ENCODE measurements around the gene SLC29A2. TPM values are rescaled to one million over a fixed set of nuclear protein-coding genes. Genes with fewer than 3 reads are reported as not detected.
A peak's percentile ranks its signal among the peaks of the same experiment; 100 is the strongest.

Gene SLC29A2
- total RNA-seq, 1 donor from 2014 or later, result 2.8 TPM

DNA sequence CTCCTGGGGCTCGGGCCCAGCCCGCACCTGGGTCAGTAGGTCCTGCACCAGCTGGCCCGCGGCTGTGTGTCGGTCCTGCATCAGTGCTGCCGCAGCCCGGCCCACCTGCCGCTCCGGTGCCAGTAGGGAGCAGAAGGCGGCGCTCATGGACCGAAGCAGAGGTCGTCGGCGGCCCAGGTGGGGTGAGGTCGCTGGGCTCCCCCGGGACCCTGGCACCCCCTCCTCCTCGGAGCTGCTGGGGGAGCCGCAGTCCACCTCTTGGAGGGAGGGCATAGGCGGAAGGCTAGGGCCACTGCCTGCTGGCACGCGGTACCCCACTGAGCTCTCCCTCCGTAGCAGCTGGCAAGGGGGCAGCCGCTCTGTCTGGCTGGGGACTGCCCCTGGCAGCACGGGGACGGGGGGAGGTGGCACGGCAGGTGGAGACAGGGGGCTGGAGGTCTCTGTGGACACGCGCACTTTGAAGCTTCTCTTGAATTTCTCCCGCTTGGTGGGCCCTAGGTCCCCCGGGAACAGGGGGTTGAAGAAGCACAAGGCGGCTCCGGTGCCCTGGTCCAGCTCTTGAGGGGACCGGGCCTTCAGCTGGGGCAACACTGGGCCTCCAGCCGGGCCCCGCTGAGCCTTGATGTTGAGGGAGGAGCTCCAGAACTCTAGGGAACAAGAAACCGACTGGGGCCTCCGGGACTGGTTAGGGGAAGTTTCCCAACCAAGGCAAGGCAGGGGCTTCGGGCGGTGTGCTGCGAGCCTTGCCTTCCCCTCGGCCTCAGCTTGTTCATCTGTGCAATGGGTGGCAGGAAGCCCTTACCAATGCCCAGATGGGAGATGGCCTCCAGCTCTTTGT is 36.7 kb downstream of the SLC29A2 start:
- peak; percentile 40 for DNase-seq
- no peak overlapping the region for H3K27ac Mint-ChIP-seq (ENCODE audit: unreplicated experiment)
- peaks cover 12% of the 10 kb centered on the region for H3K27me3 Mint-ChIP-seq (ENCODE audit: unreplicated experiment)
- H3K4me3 Mint-ChIP-seq (ENCODE audit: unreplicated experiment), result peak overlapping the region; percentile 55
- no peaks in the 10 kb centered on the region for H3K36me3 Mint-ChIP-seq (ENCODE audit: unreplicated experiment)
- no peaks in the 10 kb centered on the region for H3K9me3 Mint-ChIP-seq (ENCODE audit: unreplicated experiment)
- TF ChIP-seq, protein P1, sequence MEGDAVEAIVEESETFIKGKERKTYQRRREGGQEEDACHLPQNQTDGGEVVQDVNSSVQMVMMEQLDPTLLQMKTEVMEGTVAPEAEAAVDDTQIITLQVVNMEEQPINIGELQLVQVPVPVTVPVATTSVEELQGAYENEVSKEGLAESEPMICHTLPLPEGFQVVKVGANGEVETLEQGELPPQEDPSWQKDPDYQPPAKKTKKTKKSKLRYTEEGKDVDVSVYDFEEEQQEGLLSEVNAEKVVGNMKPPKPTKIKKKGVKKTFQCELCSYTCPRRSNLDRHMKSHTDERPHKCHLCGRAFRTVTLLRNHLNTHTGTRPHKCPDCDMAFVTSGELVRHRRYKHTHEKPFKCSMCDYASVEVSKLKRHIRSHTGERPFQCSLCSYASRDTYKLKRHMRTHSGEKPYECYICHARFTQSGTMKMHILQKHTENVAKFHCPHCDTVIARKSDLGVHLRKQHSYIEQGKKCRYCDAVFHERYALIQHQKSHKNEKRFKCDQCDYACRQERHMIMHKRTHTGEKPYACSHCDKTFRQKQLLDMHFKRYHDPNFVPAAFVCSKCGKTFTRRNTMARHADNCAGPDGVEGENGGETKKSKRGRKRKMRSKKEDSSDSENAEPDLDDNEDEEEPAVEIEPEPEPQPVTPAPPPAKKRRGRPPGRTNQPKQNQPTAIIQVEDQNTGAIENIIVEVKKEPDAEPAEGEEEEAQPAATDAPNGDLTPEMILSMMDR (IDR thresholded peaks at IDR 0.05; ENCODE audit: partially characterized antibody, unreplicated experiment), result no peak
- H3K4me1 Mint-ChIP-seq (ENCODE audit: low read depth, unreplicated experiment), result peaks cover 18% of the 10 kb centered on the region

- no peaks in the 10 kb centered on the region for H3K9me3 Mint-ChIP-seq (ENCODE audit: unreplicated experiment)
- H3K4me1 Mint-ChIP-seq (ENCODE audit: low read depth, unreplicated experiment), result peaks cover 16% of the 10 kb centered on the region
- no peaks in the 10 kb centered on the region for H3K36me3 Mint-ChIP-seq (ENCODE audit: unreplicated experiment)
- TF ChIP-seq, protein P1 (IDR thresholded peaks at IDR 0.05; ENCODE audit: partially characterized antibody, unreplicated experiment), result no peak
- DNase-seq, result no peak
- H3K27ac Mint-ChIP-seq (ENCODE audit: unreplicated experiment), result no peak overlapping the region
- peak overlapping the region; percentile 38 for H3K4me3 Mint-ChIP-seq (ENCODE audit: unreplicated experiment)
- H3K27me3 Mint-ChIP-seq (ENCODE audit: unreplicated experiment), result peaks cover 12% of the 10 kb centered on the region
Measured at GRCh38 chr11:66333896-66334604, 37.5 kb downstream of the SLC29A2 start.

DNA sequence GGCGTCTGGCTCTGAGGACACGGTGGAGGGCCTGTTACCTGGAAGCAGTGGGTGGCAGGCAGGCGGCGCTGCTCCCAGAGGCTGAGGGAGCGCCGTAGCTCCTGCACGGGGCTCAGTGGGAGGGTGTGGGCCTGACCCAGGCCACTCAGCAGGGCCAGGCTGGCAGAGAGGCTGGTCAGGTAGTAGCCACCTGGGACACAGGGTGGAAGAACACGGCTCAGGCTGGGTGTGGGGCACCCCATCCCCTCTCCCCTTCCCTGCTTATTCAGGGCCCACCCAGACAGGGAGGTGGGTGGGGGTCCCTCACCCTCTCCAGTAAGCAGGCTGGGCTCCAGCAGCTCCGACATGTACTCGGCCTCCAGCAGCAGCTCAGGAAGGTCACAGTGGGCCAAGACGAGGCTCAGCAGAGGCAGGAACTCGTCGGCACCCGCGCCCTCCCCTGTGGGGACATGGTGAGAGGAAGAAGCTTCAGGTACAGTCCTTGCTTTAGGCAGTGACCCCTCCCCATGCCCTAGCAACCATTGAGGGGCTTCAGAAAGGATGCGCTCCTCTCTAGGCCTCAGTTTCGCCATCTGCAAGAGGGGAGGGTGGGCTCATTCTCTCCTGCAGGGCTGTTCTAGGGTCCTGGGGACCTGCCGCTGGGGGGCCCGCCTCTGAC is 38.2 kb downstream of the SLC29A2 start:
- Mint-ChIP-seq H3K4me3 (ENCODE audit: unreplicated experiment) (no peak overlapping the region), H3K27ac (ENCODE audit: unreplicated experiment) (no peak overlapping the region), H3K9me3 (ENCODE audit: unreplicated experiment) (no peaks in the 10 kb centered on the region), H3K4me1 (ENCODE audit: low read depth, unreplicated experiment) (peaks cover 16% of the 10 kb centered on the region), H3K36me3 (ENCODE audit: unreplicated experiment) (no peaks in the 10 kb centered on the region), H3K27me3 (ENCODE audit: unreplicated experiment) (peaks cover 11% of the 10 kb centered on the region)
- TF ChIP-seq, protein P1 (IDR thresholded peaks at IDR 0.05; ENCODE audit: partially characterized antibody, unreplicated experiment), result no peak
- DNase-seq, result no peak

GRCh38 chr11:66332371-66333219 is 39.0 kb downstream of the SLC29A2 start:
- DNase-seq, result no peak
- Mint-ChIP-seq H3K36me3 (ENCODE audit: unreplicated experiment) (no peaks in the 10 kb centered on the region), H3K9me3 (ENCODE audit: unreplicated experiment) (no peaks in the 10 kb centered on the region), H3K27ac (ENCODE audit: unreplicated experiment) (peak overlapping the region; percentile 28), H3K4me3 (ENCODE audit: unreplicated experiment) (no peak overlapping the region), H3K4me1 (ENCODE audit: low read depth, unreplicated experiment) (peaks cover 15% of the 10 kb centered on the region), H3K27me3 (ENCODE audit: unreplicated experiment) (peaks cover 12% of the 10 kb centered on the region)
- TF ChIP-seq, protein P1 (IDR thresholded peaks at IDR 0.05; ENCODE audit: partially characterized antibody, unreplicated experiment), result no peak
